Stimulated activated naive B cell treated with anti-CD40 and anti-IgM and Interleukin-4, amounts not matched to agents 10 μg/mL and 1 μg/mL and 100 μg/mL, for 72 hours (primary cell): ENCODE data around the gene LSP1.
A peak's percentile ranks its signal among the peaks of the same experiment; 100 is the strongest.

Source experiments
- ATAC-seq, 2 donors: fragments of 150-1000 bp; cut with Tn5 transposase; replicated peaks; 2 replicates each; pipeline ENCODE4 v1.10.0; 2021; ENCODE audit warnings: moderate library complexity in 1 of 2
- DNase-seq: peaks from one replicate; pipeline ENCODE4 v3.0.0; 2021
- H3K27ac Mint-ChIP-seq: one replicate; pipeline ENCODE4 v1.8.0; 2022; ENCODE audit warnings: mild to moderate bottlenecking, mixed read lengths
- H3K27me3 Mint-ChIP-seq, 2 donors: one replicate each; pipeline ENCODE4 v1.8.0; 2022; ENCODE audit warnings: mixed read lengths in 2 of 2
- H3K36me3 Mint-ChIP-seq, 2 donors: one replicate each; pipeline ENCODE4 v1.8.0; 2022; ENCODE audit warnings: mixed read lengths in 2 of 2, mild to moderate bottlenecking in 1 of 2
- H3K4me1 Mint-ChIP-seq, 2 donors: one replicate each; pipeline ENCODE4 v1.8.0; 2022; ENCODE audit warnings: mixed read lengths in 2 of 2, mild to moderate bottlenecking in 1 of 2
- H3K4me3 Mint-ChIP-seq, 2 donors: one replicate each; pipeline ENCODE4 v1.8.0; 2022; ENCODE audit warnings: mild to moderate bottlenecking in 2 of 2, mixed read lengths in 2 of 2, moderate library complexity in 1 of 2
- H3K9me3 Mint-ChIP-seq, 2 donors: one replicate each; pipeline ENCODE4 v1.8.0; 2022; ENCODE audit warnings: mixed read lengths in 2 of 2, mild to moderate bottlenecking in 1 of 2

Gene LSP1

GRCh38 chr11:1916132-1916985 is 63.5 kb downstream of the LSP1 start:
- H3K36me3 Mint-ChIP-seq: peaks cover 0 to 4% of the 10 kb centered on the region in 2 donors
- peaks cover 15 to 25% of the 10 kb centered on the region in 2 donors for H3K27me3 Mint-ChIP-seq
- DNase-seq: peak; percentile 18
- ATAC-seq: peak; percentile 49 to 66
- no peaks in the 10 kb centered on the region for H3K9me3 Mint-ChIP-seq
- H3K27ac Mint-ChIP-seq: no peak overlapping the region
- H3K4me3 Mint-ChIP-seq: no peak overlapping the region
- peaks cover 17 to 21% of the 10 kb centered on the region in 2 donors for H3K4me1 Mint-ChIP-seq

- Mint-ChIP-seq H3K36me3 (peaks cover 0 to 4% of the 10 kb centered on the region in 2 donors), H3K27me3 (peaks cover 15 to 31% of the 10 kb centered on the region in 2 donors), H3K4me3 (no peak overlapping the region), H3K9me3 (no peaks in the 10 kb centered on the region), H3K27ac (no peak overlapping the region), H3K4me1 (peaks cover 17 to 21% of the 10 kb centered on the region in 2 donors)
- DNase-seq: no peak
- peak; percentile 20 to 22 for ATAC-seq
Observed at GRCh38 chr11:1916986-1917522, 64.2 kb downstream of the LSP1 start.

GRCh38 chr11:1917523-1918435 is 64.9 kb downstream of the LSP1 start:
- no peak for DNase-seq
- H3K9me3 Mint-ChIP-seq: no peaks in the 10 kb centered on the region

GRCh38 chr11:1918436-1919315 is 65.8 kb downstream of the LSP1 start:
- Mint-ChIP-seq H3K27ac (no peak overlapping the region), H3K9me3 (no peaks in the 10 kb centered on the region), H3K27me3 (peaks cover 21 to 47% of the 10 kb centered on the region in 2 donors), H3K4me1 (peaks cover 18 to 25% of the 10 kb centered on the region in 2 donors), H3K36me3 (peaks cover 0 to 4% of the 10 kb centered on the region in 2 donors), H3K4me3 (no peak overlapping the region)
- DNase-seq: no peak
- no peak for ATAC-seq

More at GRCh38 chr11:1917523-1918435, 64.9 kb downstream of the LSP1 start:
- peaks cover 0 to 4% of the 10 kb centered on the region in 2 donors for H3K36me3 Mint-ChIP-seq
- H3K4me3 Mint-ChIP-seq: no peak overlapping the region
- ATAC-seq: peak; percentile 26 to 44
- H3K27me3 Mint-ChIP-seq: peaks cover 17 to 38% of the 10 kb centered on the region in 2 donors
- peaks cover 18 to 24% of the 10 kb centered on the region in 2 donors for H3K4me1 Mint-ChIP-seq
- H3K27ac Mint-ChIP-seq: no peak overlapping the region

- no peak for ATAC-seq
- Mint-ChIP-seq H3K27me3 (peaks cover 18 to 44% of the 10 kb centered on the region in 2 donors), H3K4me1 (peaks cover 18 to 25% of the 10 kb centered on the region in 2 donors), H3K4me3 (no peak within 1 kb of the TSS), H3K9me3 (no peaks in the 10 kb centered on the region), H3K36me3 (peaks cover 0 to 4% of the 10 kb centered on the region in 2 donors), H3K27ac (no peak within 1 kb of the TSS)
- no peak for DNase-seq
Observed at GRCh38 chr11:1919391-1920127, 66.7 kb downstream of the LSP1 start, which contains the start of gene TNNT3. TNNT3 (plus strand) TSS chr11:1919703; CDS start chr11:1922875, 3,172 bp downstream.

GRCh38 chr11:1920128-1920908 is 67.4 kb downstream of the LSP1 start:
- H3K4me1 Mint-ChIP-seq: peaks cover 13 to 20% of the 10 kb centered on the region in 2 donors
- H3K27me3 Mint-ChIP-seq: peaks cover 11 to 37% of the 10 kb centered on the region in 2 donors
- peaks cover 0 to 4% of the 10 kb centered on the region in 2 donors for H3K36me3 Mint-ChIP-seq
- DNase-seq (no peak), ATAC-seq (no peak)
- no peak overlapping the region for H3K27ac Mint-ChIP-seq
- H3K4me3 Mint-ChIP-seq: no peak overlapping the region
- no peaks in the 10 kb centered on the region for H3K9me3 Mint-ChIP-seq

GRCh38 chr11:1920909-1921573 is 68.2 kb downstream of the LSP1 start:
- Mint-ChIP-seq H3K4me3 (no peak overlapping the region), H3K9me3 (no peaks in the 10 kb centered on the region), H3K4me1 (peaks cover 9 to 13% of the 10 kb centered on the region in 2 donors), H3K27ac (no peak overlapping the region), H3K36me3 (no peaks in the 10 kb centered on the region), H3K27me3 (peaks cover 10 to 42% of the 10 kb centered on the region in 2 donors)
- ATAC-seq (no peak), DNase-seq (no peak)

- DNase-seq: no peak
- H3K27me3 Mint-ChIP-seq: peaks cover 16 to 48% of the 10 kb centered on the region in 2 donors
- no peak overlapping the region for H3K4me3 Mint-ChIP-seq
- peak overlapping the region; percentile 38 for H3K27ac Mint-ChIP-seq
- no peak for ATAC-seq
- peaks cover 8 to 12% of the 10 kb centered on the region in 2 donors for H3K4me1 Mint-ChIP-seq
- no peaks in the 10 kb centered on the region for H3K36me3 Mint-ChIP-seq
- no peaks in the 10 kb centered on the region for H3K9me3 Mint-ChIP-seq
Observed at GRCh38 chr11:1921574-1922141, 68.8 kb downstream of the LSP1 start.

GRCh38 chr11:1922481-1923081 is 69.7 kb downstream of the LSP1 start:
- H3K27ac Mint-ChIP-seq: no peak overlapping the region
- H3K4me1 Mint-ChIP-seq: peaks cover 9 to 14% of the 10 kb centered on the region in 2 donors
- H3K27me3 Mint-ChIP-seq: peaks cover 18 to 51% of the 10 kb centered on the region in 2 donors
- H3K36me3 Mint-ChIP-seq: no peaks in the 10 kb centered on the region
- H3K9me3 Mint-ChIP-seq: no peaks in the 10 kb centered on the region
- no peak overlapping the region for H3K4me3 Mint-ChIP-seq
- DNase-seq: no peak
- no peak for ATAC-seq

- Mint-ChIP-seq H3K27me3 (peaks cover 18 to 51% of the 10 kb centered on the region in 2 donors), H3K4me3 (no peak overlapping the region), H3K9me3 (no peaks in the 10 kb centered on the region), H3K27ac (no peak overlapping the region), H3K4me1 (peaks cover 9 to 14% of the 10 kb centered on the region in 2 donors), H3K36me3 (no peaks in the 10 kb centered on the region)
- DNase-seq (no peak), ATAC-seq (no peak)
Observed at GRCh38 chr11:1923201-1923956, 70.5 kb downstream of the LSP1 start.

- Mint-ChIP-seq H3K27me3 (peaks cover 18 to 56% of the 10 kb centered on the region in 2 donors), H3K36me3 (no peaks in the 10 kb centered on the region), H3K27ac (no peak overlapping the region), H3K4me1 (peaks cover 9 to 14% of the 10 kb centered on the region in 2 donors), H3K4me3 (no peak overlapping the region), H3K9me3 (no peaks in the 10 kb centered on the region)
- DNase-seq: no peak
- ATAC-seq: no peak
Observed at GRCh38 chr11:1924181-1924580, 71.3 kb downstream of the LSP1 start.
